Neural progenitor cell (in vitro differentiated cells): Measurements from ENCODE around the gene AKAP6.
"Not testable (repeated sequence)": the region's sequence is repeated elsewhere in the genome, so short reads cannot be mapped to it uniquely, and the experiment has no call there.

Source experiments
- CTCF ChIP-seq: fragments of 200-600 bp; sonication (generic); IDR thresholded peaks from 2 replicates; pipeline ENCODE4 v1.5.1; 2017; ENCODE audit warnings: antibody characterized with exemption, mild to moderate bottlenecking
- EZH2 ChIP-seq: fragments of 200-600 bp; sonication (generic); IDR thresholded peaks from 2 replicates; pipeline ENCODE4 v1.6.1; 2017; ENCODE audit warnings: antibody characterized with exemption, mild to moderate bottlenecking, moderate library complexity
- EZH2phosphoT487 ChIP-seq: fragments of 200-600 bp; sonication (generic); IDR thresholded peaks from 2 replicates; pipeline ENCODE4 v1.6.1; 2017; ENCODE audit warnings: antibody characterized with exemption

DNA sequence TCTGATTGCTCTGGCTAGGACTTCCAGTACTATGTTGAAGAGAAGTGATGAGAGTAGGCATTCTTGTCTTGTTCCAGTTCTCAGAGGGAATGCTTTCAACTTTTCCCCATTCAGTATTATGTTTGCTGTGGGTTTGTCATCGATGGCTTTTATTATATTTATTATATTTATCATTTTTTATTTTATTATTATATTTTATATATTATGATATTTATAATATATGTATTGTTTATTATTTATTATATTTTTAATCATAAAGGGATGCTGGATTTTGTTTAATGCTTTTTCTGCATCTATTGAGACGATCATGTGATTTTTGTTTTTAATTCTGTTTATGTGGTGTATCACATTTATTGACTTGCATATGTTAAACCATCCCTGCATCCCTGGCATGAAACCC lies 58.2 kb downstream of the AKAP6 start:
- not testable (repeated sequence) for TF ChIP-seq CTCF, EZH2, EZH2phosphoT487
